Hypothalamus (tissue), 51 donors: ENCODE data around the gene TLR2.

Source experiments
- DNase-seq, 51 donors: peaks; one replicate each; lab custom pipeline; 2025; lab: John Stamatoyannopoulos, UW

TLR2 gene, protein sequence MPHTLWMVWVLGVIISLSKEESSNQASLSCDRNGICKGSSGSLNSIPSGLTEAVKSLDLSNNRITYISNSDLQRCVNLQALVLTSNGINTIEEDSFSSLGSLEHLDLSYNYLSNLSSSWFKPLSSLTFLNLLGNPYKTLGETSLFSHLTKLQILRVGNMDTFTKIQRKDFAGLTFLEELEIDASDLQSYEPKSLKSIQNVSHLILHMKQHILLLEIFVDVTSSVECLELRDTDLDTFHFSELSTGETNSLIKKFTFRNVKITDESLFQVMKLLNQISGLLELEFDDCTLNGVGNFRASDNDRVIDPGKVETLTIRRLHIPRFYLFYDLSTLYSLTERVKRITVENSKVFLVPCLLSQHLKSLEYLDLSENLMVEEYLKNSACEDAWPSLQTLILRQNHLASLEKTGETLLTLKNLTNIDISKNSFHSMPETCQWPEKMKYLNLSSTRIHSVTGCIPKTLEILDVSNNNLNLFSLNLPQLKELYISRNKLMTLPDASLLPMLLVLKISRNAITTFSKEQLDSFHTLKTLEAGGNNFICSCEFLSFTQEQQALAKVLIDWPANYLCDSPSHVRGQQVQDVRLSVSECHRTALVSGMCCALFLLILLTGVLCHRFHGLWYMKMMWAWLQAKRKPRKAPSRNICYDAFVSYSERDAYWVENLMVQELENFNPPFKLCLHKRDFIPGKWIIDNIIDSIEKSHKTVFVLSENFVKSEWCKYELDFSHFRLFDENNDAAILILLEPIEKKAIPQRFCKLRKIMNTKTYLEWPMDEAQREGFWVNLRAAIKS

GRCh38 chr4:153684182-153684970 lies at the start of gene TLR2:
TLR2 (plus strand) TSS chr4:153684280; CDS start chr4:153702908, 18,628 bp downstream.
- peak in 23 of 51 donors; percentile 5 to 54 (median 17) for DNase-seq

DNA sequence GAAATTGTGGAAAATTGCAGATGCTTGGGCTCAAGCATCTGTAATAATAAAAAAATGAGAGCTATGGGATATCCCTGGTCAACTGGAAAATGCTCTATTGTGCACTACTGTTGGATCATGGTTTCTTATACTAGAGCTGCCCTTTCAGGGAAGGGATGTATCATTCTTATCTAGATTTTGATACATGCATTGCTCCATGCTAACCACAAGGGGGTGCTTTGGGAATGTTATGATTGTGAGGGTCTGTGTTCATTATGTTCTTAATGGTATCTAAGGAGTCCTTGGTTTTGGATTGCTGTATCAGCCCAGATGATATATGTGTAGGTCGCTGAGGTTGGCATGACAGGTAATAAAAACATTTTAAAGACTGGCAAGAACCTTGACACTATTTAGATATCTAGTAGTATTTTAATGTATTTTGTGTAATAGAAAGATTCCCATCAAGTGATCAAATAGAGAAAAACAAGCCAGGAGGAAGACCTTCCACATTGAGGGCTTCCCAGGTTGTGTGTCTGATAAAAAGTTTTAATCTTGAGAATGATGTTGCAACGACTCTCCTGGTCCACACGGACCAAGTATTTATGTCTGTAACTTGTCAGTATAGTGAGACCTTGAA lies 49.2 kb upstream of the TLR2 start:
- peak in 1 of 51 donors; percentile 25 for DNase-seq

- no peak for DNase-seq
These were observed 48.2 kb upstream of the TLR2 start for GRCh38 chr4:153635846-153636245.

GRCh38 chr4:153637201-153637600 lies 46.9 kb upstream of the TLR2 start:
- no peak for DNase-seq

DNA sequence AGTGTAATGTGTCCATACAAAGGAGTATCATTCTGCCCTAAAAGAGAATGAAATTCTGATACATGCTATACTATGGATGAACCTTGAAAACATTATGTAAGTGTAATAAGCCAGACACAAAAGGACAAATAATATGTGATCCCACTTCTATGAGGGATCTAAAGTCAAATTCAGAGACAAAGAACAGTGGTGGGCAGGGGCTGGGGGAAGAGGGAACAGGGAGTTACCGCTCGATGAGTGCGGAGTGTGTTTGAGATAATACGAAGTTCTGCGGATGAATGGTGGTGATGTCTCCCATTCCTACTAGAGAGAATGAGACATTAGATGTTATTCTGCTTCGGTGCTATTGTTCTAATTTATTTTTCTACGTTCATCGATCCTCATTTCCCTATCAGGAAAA lies 46.1 kb upstream of the TLR2 start:
- DNase-seq, result no peak

- DNase-seq, result no peak
These were observed 45.1 kb upstream of the TLR2 start for GRCh38 chr4:153638999-153639398.

GRCh38 chr4:153639833-153640802 lies 44.0 kb upstream of the TLR2 start:
- no peak for DNase-seq

DNA sequence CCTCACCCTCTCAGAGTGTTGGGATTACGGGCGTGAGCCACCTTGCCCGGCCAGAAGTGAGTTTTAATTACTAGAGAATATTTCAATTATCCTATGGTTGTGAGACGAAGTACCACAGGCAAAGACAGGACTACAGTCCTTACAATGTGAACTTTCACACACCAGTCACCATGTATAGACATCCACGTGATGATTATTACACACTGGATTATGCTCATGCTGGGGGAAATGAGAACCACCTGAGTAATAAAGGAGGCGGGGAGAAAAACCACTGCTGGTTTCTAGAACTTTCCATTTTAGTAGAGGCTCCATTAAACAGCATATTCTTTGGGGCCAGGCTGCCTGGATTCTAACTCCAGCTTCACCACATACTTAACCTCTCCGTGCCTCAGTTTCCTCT lies 42.5 kb upstream of the TLR2 start:
- DNase-seq, result no peak

- no peak for DNase-seq
These were observed 40.4 kb upstream of the TLR2 start for GRCh38 chr4:153643406-153644383.

- DNase-seq, result no peak
These were observed 38.9 kb upstream of the TLR2 start for GRCh38 chr4:153645183-153645582.

- no peak for DNase-seq
These were observed 37.8 kb upstream of the TLR2 start for GRCh38 chr4:153646261-153646660.

- DNase-seq, result no peak
These were observed 37.1 kb upstream of the TLR2 start for GRCh38 chr4:153646978-153647377.

- DNase-seq, result no peak
These were observed 36.1 kb upstream of the TLR2 start for GRCh38 chr4:153647975-153648374.

- DNase-seq, result no peak
These were observed 34.5 kb upstream of the TLR2 start for GRCh38 chr4:153649572-153649991.

GRCh38 chr4:153651116-153651515 lies 33.0 kb upstream of the TLR2 start:
- DNase-seq, result peak in 13 of 51 donors; percentile 8 to 35 (median 19)

DNA sequence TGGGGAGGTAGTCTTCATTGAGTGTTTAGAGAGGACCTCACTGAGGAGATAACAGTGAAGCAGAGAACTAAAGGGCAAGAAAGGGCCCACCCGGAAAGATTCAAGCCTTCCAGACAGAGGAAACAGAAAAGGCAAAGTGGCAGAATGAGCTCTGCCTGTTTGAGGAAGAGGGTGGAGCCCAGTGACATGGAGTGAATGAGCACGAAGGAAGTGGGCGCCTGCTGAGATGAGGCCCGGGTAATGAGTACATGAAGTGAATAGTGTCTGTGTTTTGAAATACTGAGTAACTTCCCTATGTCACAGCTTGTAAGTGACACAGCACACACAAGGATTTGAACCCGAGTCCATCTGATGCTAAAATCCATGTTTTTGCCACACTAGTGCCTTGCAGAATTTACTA lies 32.5 kb upstream of the TLR2 start:
- peak in 20 of 51 donors; percentile 3 to 58 (median 16) for DNase-seq

DNA sequence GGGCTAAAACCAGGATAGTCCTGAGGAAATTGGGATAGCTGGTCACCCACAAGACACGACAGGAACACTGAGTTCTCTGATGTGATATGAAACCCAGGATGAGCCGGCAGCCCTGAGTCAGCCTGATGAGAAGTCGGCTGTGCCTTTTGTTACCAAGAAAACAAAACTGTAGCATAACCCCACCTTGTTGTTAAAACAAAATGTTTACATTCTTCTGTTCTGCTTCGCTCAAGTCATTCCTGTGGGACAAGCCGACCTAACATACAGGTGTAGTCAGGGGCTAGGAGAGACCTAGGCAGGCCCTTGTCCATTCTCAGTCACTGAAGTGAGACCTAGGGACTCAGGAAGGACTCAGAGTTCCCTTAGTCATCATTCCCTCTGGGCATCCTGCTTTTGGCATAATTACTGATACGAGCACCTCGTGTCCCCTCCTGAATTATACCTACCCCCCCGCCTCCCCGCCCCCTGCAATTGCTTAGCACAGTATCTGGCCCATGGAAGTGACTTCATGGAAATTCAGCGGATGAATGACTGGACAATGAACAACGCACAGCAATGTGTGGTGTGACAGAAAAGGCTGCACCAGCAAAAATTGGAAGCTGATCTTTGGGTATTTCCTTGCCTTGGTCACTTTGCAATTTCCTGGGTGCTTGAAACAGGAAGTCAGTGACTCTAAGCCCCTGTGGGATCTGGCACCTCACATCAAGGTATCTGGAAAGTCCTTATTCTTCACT lies 31.9 kb upstream of the TLR2 start:
- DNase-seq, result peak in 2 of 51 donors; percentile 13 to 58
